ENCODE measurements around the gene DCPS.

GRCh38 chr11:126305699-126306098 lies 1.8 kb downstream of the DCPS start:
- TF ChIP-seq, protein P1, sequence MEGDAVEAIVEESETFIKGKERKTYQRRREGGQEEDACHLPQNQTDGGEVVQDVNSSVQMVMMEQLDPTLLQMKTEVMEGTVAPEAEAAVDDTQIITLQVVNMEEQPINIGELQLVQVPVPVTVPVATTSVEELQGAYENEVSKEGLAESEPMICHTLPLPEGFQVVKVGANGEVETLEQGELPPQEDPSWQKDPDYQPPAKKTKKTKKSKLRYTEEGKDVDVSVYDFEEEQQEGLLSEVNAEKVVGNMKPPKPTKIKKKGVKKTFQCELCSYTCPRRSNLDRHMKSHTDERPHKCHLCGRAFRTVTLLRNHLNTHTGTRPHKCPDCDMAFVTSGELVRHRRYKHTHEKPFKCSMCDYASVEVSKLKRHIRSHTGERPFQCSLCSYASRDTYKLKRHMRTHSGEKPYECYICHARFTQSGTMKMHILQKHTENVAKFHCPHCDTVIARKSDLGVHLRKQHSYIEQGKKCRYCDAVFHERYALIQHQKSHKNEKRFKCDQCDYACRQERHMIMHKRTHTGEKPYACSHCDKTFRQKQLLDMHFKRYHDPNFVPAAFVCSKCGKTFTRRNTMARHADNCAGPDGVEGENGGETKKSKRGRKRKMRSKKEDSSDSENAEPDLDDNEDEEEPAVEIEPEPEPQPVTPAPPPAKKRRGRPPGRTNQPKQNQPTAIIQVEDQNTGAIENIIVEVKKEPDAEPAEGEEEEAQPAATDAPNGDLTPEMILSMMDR (IDR thresholded peaks at IDR 0.05) = no peak
- TF ChIP-seq NR3C1 (CRISPR knock-in tag; conservative IDR thresholded peaks at IDR 0.05; ENCODE audit: low read depth) (no peak), ZMAT4 (CRISPR knock-in tag; IDR thresholded peaks at IDR 0.05) (no peak), CBFB (CRISPR knock-in tag; IDR thresholded peaks at IDR 0.05; ENCODE audit: low read depth) (no peak), CREM (CRISPR knock-in tag; IDR thresholded peaks at IDR 0.05) (no peak)
- TF ChIP-seq, protein P2, sequence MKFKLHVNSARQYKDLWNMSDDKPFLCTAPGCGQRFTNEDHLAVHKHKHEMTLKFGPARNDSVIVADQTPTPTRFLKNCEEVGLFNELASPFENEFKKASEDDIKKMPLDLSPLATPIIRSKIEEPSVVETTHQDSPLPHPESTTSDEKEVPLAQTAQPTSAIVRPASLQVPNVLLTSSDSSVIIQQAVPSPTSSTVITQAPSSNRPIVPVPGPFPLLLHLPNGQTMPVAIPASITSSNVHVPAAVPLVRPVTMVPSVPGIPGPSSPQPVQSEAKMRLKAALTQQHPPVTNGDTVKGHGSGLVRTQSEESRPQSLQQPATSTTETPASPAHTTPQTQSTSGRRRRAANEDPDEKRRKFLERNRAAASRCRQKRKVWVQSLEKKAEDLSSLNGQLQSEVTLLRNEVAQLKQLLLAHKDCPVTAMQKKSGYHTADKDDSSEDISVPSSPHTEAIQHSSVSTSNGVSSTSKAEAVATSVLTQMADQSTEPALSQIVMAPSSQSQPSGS (CRISPR knock-in tag; IDR thresholded peaks at IDR 0.05; ENCODE audit: borderline replicate concordance, low read depth) = no peak
